SKM-1 (cell line): Measurements from ENCODE around the gene WDFY4.

ENCODE experiments used
- DNase-seq: peaks from one replicate; lab custom pipeline; 2025; ENCODE audit not compliant: unreplicated experiment; lab: John Stamatoyannopoulos, UW

WDFY4 gene

GRCh38 chr10:48932831-48933664 is 248.4 kb downstream of the WDFY4 start:
- no peak for DNase-seq

DNA sequence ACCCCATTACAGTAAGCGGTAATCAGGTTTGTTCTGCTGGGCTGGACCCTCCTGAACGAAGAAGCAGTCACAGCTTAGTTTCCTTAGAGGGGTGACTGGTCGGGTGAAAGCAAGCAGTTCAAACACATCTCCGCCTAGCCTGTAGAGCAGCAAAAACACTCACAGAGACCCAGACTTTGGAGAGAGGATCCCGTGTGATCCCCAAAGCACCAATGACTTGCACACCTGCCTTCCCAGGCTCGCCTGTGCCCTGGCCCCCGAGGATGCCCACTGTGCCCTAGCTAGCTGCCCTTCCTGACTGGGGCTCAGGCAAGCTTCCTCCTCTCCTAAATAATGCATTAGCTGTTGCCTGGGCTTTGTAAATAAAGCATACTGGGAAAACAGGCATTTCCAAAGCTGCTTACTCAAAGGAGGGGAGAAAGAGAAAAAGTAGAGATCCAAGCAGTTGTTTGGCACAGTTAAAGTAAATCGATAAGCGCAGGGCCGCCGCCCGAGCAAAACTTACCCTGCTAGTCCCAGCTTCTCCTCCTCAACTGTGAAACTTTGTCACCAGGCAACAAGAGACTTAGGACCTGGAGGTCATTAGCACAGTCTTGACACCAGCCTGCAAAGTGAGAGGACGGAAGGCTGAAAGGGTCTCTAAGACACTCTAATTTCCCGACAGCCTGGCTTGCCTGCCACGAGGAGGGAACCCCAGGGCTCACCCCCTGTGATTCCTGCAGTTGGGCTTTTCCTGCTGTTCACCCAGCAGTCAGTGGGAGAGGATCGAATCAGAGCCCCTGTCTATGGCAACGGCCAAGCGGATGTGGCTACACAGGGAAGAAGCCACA is 250.2 kb downstream of the WDFY4 start:
- no peak for DNase-seq

- DNase-seq: no peak
These were observed 250.9 kb downstream of the WDFY4 start for GRCh38 chr10:48935577-48935976.

- DNase-seq: no peak
These were observed 253.1 kb downstream of the WDFY4 start for GRCh38 chr10:48937796-48938195.

GRCh38 chr10:48938281-48938680 is 253.6 kb downstream of the WDFY4 start:
- DNase-seq: no peak

GRCh38 chr10:48938990-48939536 is 254.4 kb downstream of the WDFY4 start:
- no peak for DNase-seq

- DNase-seq: no peak
These were observed 255.2 kb downstream of the WDFY4 start, which contains the start of gene LRRC18 for GRCh38 chr10:48939790-48940325. TSS of gene LRRC18 (minus strand) at chr10:48939840. CDS start at chr10:48914155, 25,685 bp downstream.

DNA sequence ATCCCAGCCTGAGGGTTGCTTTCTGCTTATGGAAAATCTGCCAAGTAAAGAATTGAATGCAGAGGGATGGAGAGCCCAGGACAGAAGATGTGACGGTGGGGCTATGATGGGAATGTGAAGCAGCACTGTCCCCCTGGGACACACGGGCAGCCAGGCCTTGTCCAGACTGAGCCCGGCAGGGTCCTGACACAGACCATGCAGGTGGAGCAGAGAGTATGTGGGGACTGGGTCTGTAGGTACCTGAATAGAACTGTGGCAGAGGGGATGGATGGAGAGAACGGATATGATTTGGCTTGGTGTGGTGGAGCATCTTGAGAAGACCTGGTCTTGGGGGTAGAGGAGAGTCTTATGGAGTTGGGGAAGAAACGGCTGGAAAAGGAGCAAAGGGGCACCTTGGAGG is 255.7 kb downstream of the WDFY4 start:
- no peak for DNase-seq

DNA sequence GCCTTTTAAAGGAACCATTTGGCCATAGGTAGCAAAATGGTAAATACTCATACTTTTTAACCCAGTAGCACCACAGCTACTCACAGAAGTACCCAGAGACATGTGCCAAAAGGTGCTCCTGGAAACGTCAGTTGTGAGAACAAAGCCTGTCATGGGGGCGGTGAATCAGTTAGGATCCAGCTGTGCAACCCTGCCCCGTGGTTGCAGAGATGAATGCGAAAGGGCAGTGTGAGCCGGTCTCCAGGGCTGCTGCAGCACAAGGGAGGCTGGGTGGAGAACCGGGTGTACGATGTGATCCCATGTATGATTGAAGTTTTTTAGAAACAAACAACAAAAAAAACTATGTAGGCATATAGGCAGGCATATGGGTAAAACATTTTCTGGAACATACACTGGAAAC is 256.3 kb downstream of the WDFY4 start:
- no peak for DNase-seq

DNA sequence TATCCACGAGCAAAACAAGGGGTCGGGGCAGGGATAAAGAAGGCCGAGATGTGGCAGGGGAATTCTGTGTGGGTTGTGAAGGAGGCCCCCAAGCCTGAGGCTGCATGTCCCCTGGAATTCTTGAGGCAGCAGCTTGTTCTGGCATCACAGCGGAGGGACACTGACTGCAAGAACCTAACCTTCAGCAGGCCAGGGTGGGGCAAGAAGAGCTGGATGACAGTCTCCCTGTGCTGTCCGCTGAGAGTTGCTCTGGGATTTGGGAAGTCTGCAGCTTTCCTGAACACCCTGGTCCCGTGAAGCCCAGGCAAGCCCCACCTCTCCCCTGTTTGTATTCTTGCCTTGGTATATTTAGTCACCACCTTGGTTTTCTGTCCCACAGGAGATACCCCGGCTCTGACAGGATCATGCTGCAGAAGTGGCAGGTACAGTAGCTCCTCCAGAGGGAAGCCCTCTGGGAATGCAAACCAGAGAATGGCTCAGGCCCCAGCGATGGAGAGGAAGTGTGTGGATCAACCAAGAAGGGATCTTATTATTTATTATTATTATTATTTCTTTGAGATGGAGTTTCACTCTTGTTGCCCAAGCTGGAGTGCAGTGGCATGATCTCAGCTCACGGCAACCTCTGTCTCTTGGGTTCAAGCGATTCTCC is 256.9 kb downstream of the WDFY4 start:
- no peak for DNase-seq

- no peak for DNase-seq
These were observed 258.4 kb downstream of the WDFY4 start for GRCh38 chr10:48943096-48943495.

- no peak for DNase-seq
These were observed 259.5 kb downstream of the WDFY4 start for GRCh38 chr10:48944171-48944570.

GRCh38 chr10:48945441-48946130 is 260.9 kb downstream of the WDFY4 start:
- no peak for DNase-seq

DNA sequence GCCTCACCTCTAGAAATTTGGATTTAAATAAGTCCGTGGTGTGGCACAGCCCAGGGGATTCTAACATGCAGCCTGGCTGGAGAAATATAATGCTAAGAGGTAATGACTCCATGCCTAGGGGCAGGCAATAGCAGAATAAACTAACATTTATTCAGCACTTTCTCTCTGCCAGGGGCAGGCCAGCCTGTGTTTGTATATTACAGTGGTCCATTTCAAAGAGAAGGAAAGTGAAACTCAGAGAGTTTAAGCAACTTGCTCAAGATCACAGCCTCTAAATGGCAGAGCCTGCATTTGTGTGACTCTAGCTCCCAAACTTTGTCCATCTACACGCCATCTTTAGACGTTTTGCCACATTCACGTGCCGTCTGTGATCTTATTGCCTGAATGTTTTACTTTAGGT is 261.7 kb downstream of the WDFY4 start:
- no peak for DNase-seq

DNA sequence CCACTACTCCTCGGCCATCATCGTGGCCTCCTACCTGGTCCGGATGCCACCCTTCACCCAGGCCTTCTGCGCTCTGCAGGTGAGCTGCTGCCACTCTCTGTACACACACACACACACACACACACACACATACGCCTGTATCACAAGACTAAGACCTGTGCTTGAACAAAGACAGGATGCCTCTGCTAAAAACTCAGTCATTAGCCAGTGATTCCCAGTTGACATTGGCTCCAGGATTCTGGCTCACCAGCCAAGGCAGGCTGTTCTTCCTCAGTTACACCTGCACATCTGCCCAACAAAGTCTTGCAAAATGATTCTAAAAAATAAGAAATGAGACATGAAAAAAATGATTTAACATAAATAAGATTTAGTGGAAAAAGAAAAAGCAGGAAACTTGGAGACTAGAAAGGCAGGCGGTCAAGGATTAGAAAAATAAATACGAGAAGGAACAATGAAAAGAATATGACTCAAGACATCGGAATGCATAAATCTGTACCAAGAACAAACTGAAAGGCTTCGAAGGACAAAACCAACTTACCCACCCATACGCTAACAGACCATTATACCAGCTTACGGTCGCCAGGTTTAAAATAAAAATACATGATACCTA is 262.3 kb downstream of the WDFY4 start:
- no peak for DNase-seq

- DNase-seq: no peak
These were observed 263.2 kb downstream of the WDFY4 start for GRCh38 chr10:48947690-48948469.

DNA sequence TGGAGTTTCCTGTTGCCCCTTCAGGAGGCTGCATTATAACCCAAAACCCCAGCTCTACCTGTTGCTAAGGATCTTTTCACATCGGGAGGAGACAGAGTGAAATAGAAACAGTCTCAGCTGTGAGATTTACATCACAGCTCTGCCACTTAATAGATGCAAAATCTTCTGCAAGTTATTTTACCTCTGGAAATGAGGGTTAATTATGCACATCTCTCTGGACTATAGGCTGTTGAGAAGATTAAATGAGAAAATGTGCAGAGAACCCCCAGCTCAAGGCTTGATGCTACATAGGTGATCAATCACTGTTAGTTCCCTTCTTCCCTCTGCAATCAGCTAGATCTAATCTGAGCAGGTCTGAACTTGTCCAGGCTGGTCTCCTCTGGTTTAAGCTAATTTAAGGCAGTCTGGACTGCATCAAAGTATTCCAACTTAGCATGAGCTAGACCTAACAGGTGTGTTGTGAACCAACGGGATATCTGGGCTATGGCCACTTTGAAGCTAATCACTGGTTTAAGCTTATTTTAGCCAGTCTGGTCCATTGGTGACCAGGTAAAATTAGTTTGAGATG is 263.9 kb downstream of the WDFY4 start:
- no peak for DNase-seq

DNA sequence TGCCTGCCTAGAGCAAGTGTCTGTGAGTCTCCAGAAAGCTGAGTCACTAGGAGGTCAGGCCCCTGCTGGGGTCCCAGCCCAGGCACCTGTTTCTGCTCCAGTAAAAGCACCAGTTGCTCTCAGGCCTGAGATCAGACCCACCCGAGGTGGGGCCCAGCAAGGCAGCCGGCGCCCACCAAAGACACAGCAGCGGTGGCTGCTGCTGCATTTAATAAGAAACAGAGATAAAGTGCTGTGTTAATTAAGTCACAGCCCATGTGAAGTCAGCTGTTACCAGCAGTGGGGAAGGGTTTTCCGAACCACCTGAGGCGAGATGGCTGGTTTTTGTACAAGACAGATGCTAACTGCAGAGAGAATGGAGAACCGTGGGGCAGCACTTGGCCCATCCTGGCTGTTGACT is 267.0 kb downstream of the WDFY4 start:
- no peak for DNase-seq
